Trophoblast cell (in vitro differentiated cells and primary cell): ENCODE data around the gene FHL2.

Experiments used
- DNase-seq, 2 donors: peaks; one replicate each; pipeline ENCODE4 v3.0.0-alpha.2; 2016
- H2AFZ ChIP-seq: 2 replicates; pipeline ENCODE4 v1.6.1; 2013; ENCODE audit warnings: low read length, moderate library complexity, mild to moderate bottlenecking; ENCODE audit not compliant: insufficient read depth, poor library complexity
- H2AK5ac ChIP-seq: 2 replicates; pipeline ENCODE4 v1.6.1; 2013; ENCODE audit warnings: mild to moderate bottlenecking, low read length
- H2BK120ac ChIP-seq: 2 replicates; pipeline ENCODE4 v1.6.1; 2013; ENCODE audit warnings: low read length, mild to moderate bottlenecking, moderate library complexity; ENCODE audit not compliant: insufficient read depth, poor library complexity
- H2BK12ac ChIP-seq: 2 replicates; pipeline ENCODE4 v1.6.1; 2013; ENCODE audit warnings: mild to moderate bottlenecking, low read length, moderate library complexity
- H2BK5ac ChIP-seq: 2 replicates; pipeline ENCODE4 v1.6.1; 2013; ENCODE audit warnings: low read length, low read depth, moderate library complexity, mild to moderate bottlenecking; ENCODE audit not compliant: poor library complexity
- H3K14ac ChIP-seq: 2 replicates; pipeline ENCODE4 v1.6.1; 2013; ENCODE audit warnings: mild to moderate bottlenecking, low read length
- H3K18ac ChIP-seq: 2 replicates; pipeline ENCODE4 v1.6.1; 2013; ENCODE audit warnings: mild to moderate bottlenecking, low read length
- H3K23ac ChIP-seq: 2 replicates; pipeline ENCODE4 v1.6.1; 2013; ENCODE audit warnings: low read length
- H3K27ac ChIP-seq: 2 replicates; pipeline ENCODE4 v1.5.1; 2013; ENCODE audit warnings: low read depth, mild to moderate bottlenecking, inconsistent platforms, low read length, moderate library complexity
- H3K27me3 ChIP-seq: 2 replicates; pipeline ENCODE4 v1.6.1; 2013; ENCODE audit warnings: inconsistent platforms, mild to moderate bottlenecking, low read length, moderate library complexity; ENCODE audit not compliant: insufficient read depth
- H3K36me3 ChIP-seq, 2 experiments: 1 replicate in 1 of 2; 2 replicates in 1 of 2; pipeline ENCODE4 v1.6.1; 2013; ENCODE audit warnings: low read length in 2 of 2, mild to moderate bottlenecking in 2 of 2, moderate library complexity in 1 of 2; ENCODE audit not compliant: insufficient read depth in 2 of 2, control insufficient read depth in 1 of 2
- H3K4ac ChIP-seq: 2 replicates; pipeline ENCODE4 v1.6.1; 2013; ENCODE audit warnings: low read depth, mild to moderate bottlenecking, low read length, moderate library complexity
- H3K4me1 ChIP-seq, 2 experiments: 1 replicate in 1 of 2; 2 replicates in 1 of 2; pipeline ENCODE4 v1.6.1; 2013; ENCODE audit warnings: low read length in 2 of 2, mild to moderate bottlenecking in 2 of 2, moderate library complexity in 1 of 2; ENCODE audit not compliant: insufficient read depth in 2 of 2, control insufficient read depth in 1 of 2
- H3K4me2 ChIP-seq: 2 replicates; pipeline ENCODE4 v1.6.1; 2013; ENCODE audit warnings: inconsistent platforms, mild to moderate bottlenecking, low read length, moderate library complexity
- H3K4me3 ChIP-seq: 2 replicates; pipeline ENCODE4 v1.5.1; 2013; ENCODE audit warnings: mild to moderate bottlenecking, low read depth, low read length, inconsistent platforms
- H3K79me1 ChIP-seq: one replicate; pipeline ENCODE4 v1.6.1; 2013; ENCODE audit warnings: low read length
- H3K79me2 ChIP-seq: 2 replicates; pipeline ENCODE4 v1.6.1; 2013; ENCODE audit warnings: low read length, mild to moderate bottlenecking; ENCODE audit not compliant: control insufficient read depth, insufficient read depth, poor library complexity
- H3K9ac ChIP-seq: 2 replicates; pipeline ENCODE4 v1.6.1; 2013; ENCODE audit warnings: mild to moderate bottlenecking, low read length
- H3K9me3 ChIP-seq: 2 replicates; pipeline ENCODE4 v1.6.1; 2013; ENCODE audit warnings: low read depth, mild to moderate bottlenecking, control low read depth, inconsistent platforms, low read length; ENCODE audit not compliant: insufficient read depth
- H4K12ac ChIP-seq: 2 replicates; pipeline ENCODE4 v1.6.1; 2013; ENCODE audit warnings: low read depth, mild to moderate bottlenecking, low read length, moderate library complexity
- H4K8ac ChIP-seq: 2 replicates; pipeline ENCODE4 v1.6.1; 2013; ENCODE audit warnings: low read depth, mild to moderate bottlenecking, low read length, moderate library complexity
- H4K91ac ChIP-seq: one replicate; pipeline ENCODE4 v1.6.1; 2013; ENCODE audit warnings: low read depth, mild to moderate bottlenecking, low read length, moderate library complexity
- WGBS: extraction: QIAGEN DNeasy Blood & Tissue Kit; methylation state at CpG from one replicate; pipeline ENCODE4 v1.1.7; 2013; ENCODE audit warnings: missing lambda C conversion rate; ENCODE audit not compliant: insufficient read length, insufficient coverage; ENCODE audit errors: extremely low coverage; 5-methylcytosine and 5-hydroxymethylcytosine counted together

The FHL2 gene

GRCh38 chr2:105390454-105390853 is 8.4 kb downstream of the FHL2 start:
- Histone ChIP-seq H3K4me1 (peaks cover 2 to 12% of the 10 kb centered on the region in 2 experiments), H2AK5ac (no peak overlapping the region), H3K79me2 (peaks cover 8% of the 10 kb centered on the region)

GRCh38 chr2:105388971-105389381 is 9.9 kb downstream of the FHL2 start:
- no peak overlapping the region for H3K14ac ChIP-seq
- H3K79me2 ChIP-seq, result peaks cover 4% of the 10 kb centered on the region
- H2AFZ ChIP-seq, result no peak overlapping the region
- peak overlapping the region; percentile 33 for H3K4ac ChIP-seq
- H3K4me2 ChIP-seq, result no peak overlapping the region
- no peak overlapping the region for H4K8ac ChIP-seq
- no CpG with 5 or more reads among the region's 8 CpGs for WGBS
- H2BK12ac ChIP-seq, result no peak overlapping the region
- H3K9ac ChIP-seq, result no peak overlapping the region
- no peak overlapping the region for H3K4me3 ChIP-seq
- H3K4me1 ChIP-seq, result peaks cover 2 to 7% of the 10 kb centered on the region in 2 experiments
- no peak overlapping the region for H2AK5ac ChIP-seq
- no peaks in the 10 kb centered on the region for H3K27me3 ChIP-seq
- H4K91ac ChIP-seq, result no peak overlapping the region
- no peak overlapping the region for H2BK5ac ChIP-seq
- H3K23ac ChIP-seq, result no peak overlapping the region
- H3K27ac ChIP-seq, result no peak overlapping the region
- H3K9me3 ChIP-seq, result no peaks in the 10 kb centered on the region
- H3K79me1 ChIP-seq, result no peaks in the 10 kb centered on the region
- no peak overlapping the region for H4K12ac ChIP-seq
- no peak overlapping the region for H3K18ac ChIP-seq
- H3K36me3 ChIP-seq, result peaks cover 22 to 36% of the 10 kb centered on the region in 2 experiments
- peak in 1 of 2 donors; percentile 67 for DNase-seq
- H2BK120ac ChIP-seq, result no peak overlapping the region

More at GRCh38 chr2:105390454-105390853, 8.4 kb downstream of the FHL2 start:
- DNase-seq, result no peak
- Histone ChIP-seq H3K79me1 (no peaks in the 10 kb centered on the region), H3K27ac (peak overlapping the region; percentile 26), H4K91ac (no peak overlapping the region), H2AFZ (no peak overlapping the region), H3K27me3 (no peaks in the 10 kb centered on the region), H2BK5ac (no peak overlapping the region), H4K12ac (no peak overlapping the region), H3K18ac (no peak overlapping the region), H3K4me3 (no peak overlapping the region), H3K36me3 (peaks cover 13 to 25% of the 10 kb centered on the region in 2 experiments), H2BK120ac (no peak overlapping the region), H3K9ac (no peak overlapping the region), H3K14ac (no peak overlapping the region), H2BK12ac (no peak overlapping the region), H3K4ac (peak overlapping the region; percentile 71), H3K4me2 (no peak overlapping the region), H4K8ac (no peak overlapping the region), H3K23ac (peak overlapping the region; percentile 95), H3K9me3 (no peaks in the 10 kb centered on the region)

DNA sequence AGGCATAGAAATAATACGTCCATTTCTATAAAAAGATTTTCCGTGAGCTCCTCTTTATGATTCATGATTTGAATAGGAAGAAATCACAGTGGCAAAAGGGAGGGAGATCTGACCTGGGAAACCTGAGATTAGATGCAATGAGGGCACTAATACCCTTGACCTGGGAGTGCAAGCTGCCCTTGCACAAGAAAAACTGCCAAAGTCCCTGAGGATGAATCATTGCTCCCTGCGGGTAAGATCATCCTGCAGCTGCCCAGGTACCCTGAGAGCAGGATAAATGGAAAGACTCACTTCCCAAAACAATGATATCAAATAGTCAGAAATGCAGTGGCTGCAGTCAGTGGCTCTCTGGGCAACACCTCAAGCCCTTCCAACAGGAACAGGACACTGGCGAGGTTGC is 11.6 kb downstream of the FHL2 start:
- no peaks in the 10 kb centered on the region for H3K27me3 ChIP-seq
- H3K9me3 ChIP-seq, result no peaks in the 10 kb centered on the region
- no peak overlapping the region for H3K14ac ChIP-seq
- H2BK12ac ChIP-seq, result no peak overlapping the region
- no peak overlapping the region for H2AK5ac ChIP-seq
- H3K79me1 ChIP-seq, result no peaks in the 10 kb centered on the region
- no peak overlapping the region for H3K4me3 ChIP-seq
- peak overlapping the region; percentile 64 for H3K4ac ChIP-seq
- no peak overlapping the region for H2BK120ac ChIP-seq
- peak; percentile 92 to 95 for DNase-seq
- H4K91ac ChIP-seq, result no peak overlapping the region
- H3K4me2 ChIP-seq, result no peak overlapping the region
- peaks cover 2 to 7% of the 10 kb centered on the region in 2 experiments for H3K4me1 ChIP-seq
- no peak overlapping the region for H4K8ac ChIP-seq
- H2BK5ac ChIP-seq, result no peak overlapping the region
- H3K27ac ChIP-seq, result no peak overlapping the region
- no peak overlapping the region for H2AFZ ChIP-seq
- peaks cover 21 to 37% of the 10 kb centered on the region in 2 experiments for H3K36me3 ChIP-seq
- H3K9ac ChIP-seq, result no peak overlapping the region
- WGBS, result no CpG with 5 or more reads among the region's 4 CpGs
- H4K12ac ChIP-seq, result no peak overlapping the region
- no peak overlapping the region for H3K23ac ChIP-seq
- H3K79me2 ChIP-seq, result peaks cover 2% of the 10 kb centered on the region
- no peak overlapping the region for H3K18ac ChIP-seq

GRCh38 chr2:105385731-105386540 is 12.9 kb downstream of the FHL2 start:
- no peak overlapping the region for H4K91ac ChIP-seq
- H3K27me3 ChIP-seq, result no peaks in the 10 kb centered on the region
- H2AFZ ChIP-seq, result no peak overlapping the region
- H2BK12ac ChIP-seq, result no peak overlapping the region
- no peak overlapping the region for H2AK5ac ChIP-seq
- no peak overlapping the region for H4K12ac ChIP-seq
- peaks cover under 1 to 6% of the 10 kb centered on the region in 2 experiments for H3K4me1 ChIP-seq
- no CpG with 5 or more reads among the region's 20 CpGs for WGBS
- no peak overlapping the region for H3K4me3 ChIP-seq
- no peak overlapping the region for H3K4ac ChIP-seq
- no peak overlapping the region for H3K18ac ChIP-seq
- H4K8ac ChIP-seq, result no peak overlapping the region
- no peak overlapping the region for H3K14ac ChIP-seq
- no peaks in the 10 kb centered on the region for H3K79me1 ChIP-seq
- H3K79me2 ChIP-seq, result peaks cover 2% of the 10 kb centered on the region
- H2BK120ac ChIP-seq, result no peak overlapping the region
- H2BK5ac ChIP-seq, result no peak overlapping the region
- no peak overlapping the region for H3K4me2 ChIP-seq
- no peak overlapping the region for H3K9ac ChIP-seq
- no peak for DNase-seq
- peaks cover 26 to 45% of the 10 kb centered on the region in 2 experiments for H3K36me3 ChIP-seq
- H3K27ac ChIP-seq, result no peak overlapping the region
- no peak overlapping the region for H3K23ac ChIP-seq
- H3K9me3 ChIP-seq, result no peaks in the 10 kb centered on the region
